ENCODE data around the gene DTNB.

GRCh38 chr2:25608718-25609117 is 64.7 kb downstream of the DTNB start:
- TF ChIP-seq POLR2A (IDR thresholded peaks at IDR 0.05; ENCODE audit: low read depth, low read length) (no peak), SPI1 (IDR thresholded peaks at IDR 0.05; ENCODE audit: low read depth, low read length) (no peak), POLR2AphosphoS5 (IDR thresholded peaks at IDR 0.05; ENCODE audit: low read depth, low read length) (no peak), TAF1 (IDR thresholded peaks at IDR 0.05; ENCODE audit: low read depth, low read length) (no peak), POU2F2 (IDR thresholded peaks at IDR 0.05; ENCODE audit: low read depth, low read length) (no peak), PAX5 (IDR thresholded peaks at IDR 0.05; ENCODE audit: insufficient read depth, low read length, severe bottlenecking) (no peak)

Data from GM12891 (cell line).